Heart right ventricle (tissue), 16 donors: ENCODE results near the gene RPL27A. TPM values are rescaled to one million over a fixed set of nuclear protein-coding genes. Genes with fewer than 3 reads are reported as not detected.

Source experiments
- ATAC-seq, 8 donors: fragments of 200-7000 bp; cut with Tn5 transposase; one replicate each; pipeline ENCODE4 v1.9.1; 2020; ENCODE audit warnings: mild to moderate bottlenecking in 8 of 8, moderate library complexity in 8 of 8, moderate number of reproducible peaks in 1 of 8
- DNase-seq, 2 donors: peaks; one replicate each; pipeline ENCODE4 v3.0.0-alpha.2; 2020
- H3K27ac ChIP-seq, 10 donors: fragments of 200-600 bp; sonication (generic) in 2 of 10; one replicate each; pipeline versions ENCODE4 v1.5.0 to v1.8.0; 2020 to 2022; ENCODE audit warnings: mild to moderate bottlenecking in 3 of 10
- H3K27me3 ChIP-seq, 7 donors: fragments of 200-600 bp; one replicate each; pipeline ENCODE4 v1.8.0; 2021 to 2022; ENCODE audit warnings: mild to moderate bottlenecking in 2 of 7
- H3K36me3 ChIP-seq, 9 donors: fragments of 200-600 bp; sonication (generic) in 1 of 9; one replicate each; pipeline versions ENCODE4 v1.5.0 to v1.8.0; 2020 to 2022; ENCODE audit warnings: mild to moderate bottlenecking in 2 of 9
- H3K4me1 ChIP-seq, 9 donors: fragments of 200-600 bp; sonication (generic) in 1 of 9; one replicate each; pipeline versions ENCODE4 v1.5.0 to v1.8.0; 2020 to 2022; ENCODE audit warnings: mild to moderate bottlenecking in 4 of 9
- H3K4me3 ChIP-seq, 10 donors: fragments of 200-600 bp; sonication (generic) in 2 of 10; one replicate each; pipeline versions ENCODE4 v1.5.0 to v1.8.0; 2020 to 2022; ENCODE audit warnings: mild to moderate bottlenecking in 7 of 10, moderate library complexity in 2 of 10
- H3K9me3 ChIP-seq, 11 donors: fragments of 200-600 bp in 10 of 11; sonication (generic) in 2 of 11; one replicate each; pipeline versions ENCODE4 v1.5.0 to v1.8.0; 2013 to 2022; ENCODE audit warnings: mild to moderate bottlenecking in 2 of 11, control low read depth in 1 of 11, moderate library complexity in 1 of 11
- WGBS, 2 donors: extraction: QIAGEN DNeasy Blood & Tissue Kit; methylation state at CpG; one replicate each; pipeline ENCODE4 v1.1.7; 2013; ENCODE audit warnings: inconsistent platforms in 1 of 2; 5-methylcytosine and 5-hydroxymethylcytosine counted together
- intact Hi-C, 10 donors: fragments of 100-400 bp; cut with DNase I; formaldehyde crosslinking; loops; one replicate each; pipeline versions ENCODE4 v1.11.1 to v1.14.2; 2022
- polyA plus RNA-seq, 2 donors: library from polyadenylated mRNA; stranded (reverse); fragments of 200-250 nt; gene quantifications; one replicate each; pipeline ENCODE4 v1.2.3, GENCODE V29; 2013
- total RNA-seq, 10 donors: library from RNA; stranded (reverse); fragmentation: NEBNext Ultra II Directional in 3 of 10; extraction: Animal tissue kit (Norgen Biotek cat#: 25700) in 3 of 10; gene quantifications; one replicate each; pipeline versions ENCODE4 v1.2.1 to v1.2.4, GENCODE V29; 2021 to 2023
- TF ChIP-seq, protein P1 (sequence below), 9 donors: fragments of 200-600 bp; sonication (generic) in 2 of 9; IDR thresholded peaks; one replicate each; pipeline versions ENCODE4 v1.5.0 to v1.8.0; 2021 to 2022; ENCODE audit warnings: antibody characterized with exemption in 9 of 9, mild to moderate bottlenecking in 5 of 9, moderate library complexity in 1 of 9
- donor health status: Arrhythmogenic right ventricular cardiomyopathy.
- donor health status: ischemic (EF 13 %, LVEDD 7.1; RV severe dilation, severe dysfunction).
- donor health status: healthy with polysubstance abuse.
- donor health status: DM: no; HTN: yes; CAD: no.
- donor health status: DM: no; HTN: no; CAD: no.
- donor health status: ischemic (EF 25% LVEDD 6.9; RV normal size, moderate dysfunction).
- donor health status: ischemic (EF 25% LVEDD 5.7; RV mildly dilated, moderate dysfunction).
- donor health status: healthy.
- donor health status: DM: yes; HTN: yes; CAD: no.
- donor health status: Ischemic cardiomyopathy.
- donor health status: ischemic (EF 35%, LVEDD 5.7; RV mildly dilated, moderate dysfunction).
- donor health status: nonischemic (EF 11% LVEDD 7.7; RV severe dilation, severe dysfunction).
- donor health status: DM: yes; HTN: yes; CAD: no.
- donor health status: PGD.
- donor health status: ischemic (EF 29% LVEDD 5.4; RV normal size, mild dysfunction).
- donor health status: nonischemic (EF 23%, LVEDD 6.1; RV moderate dilation, normal function).

RPL27A gene
- total and polyA plus RNA-seq, 12 donors: 317 to 2,131 (median 429) TPM

DNA sequence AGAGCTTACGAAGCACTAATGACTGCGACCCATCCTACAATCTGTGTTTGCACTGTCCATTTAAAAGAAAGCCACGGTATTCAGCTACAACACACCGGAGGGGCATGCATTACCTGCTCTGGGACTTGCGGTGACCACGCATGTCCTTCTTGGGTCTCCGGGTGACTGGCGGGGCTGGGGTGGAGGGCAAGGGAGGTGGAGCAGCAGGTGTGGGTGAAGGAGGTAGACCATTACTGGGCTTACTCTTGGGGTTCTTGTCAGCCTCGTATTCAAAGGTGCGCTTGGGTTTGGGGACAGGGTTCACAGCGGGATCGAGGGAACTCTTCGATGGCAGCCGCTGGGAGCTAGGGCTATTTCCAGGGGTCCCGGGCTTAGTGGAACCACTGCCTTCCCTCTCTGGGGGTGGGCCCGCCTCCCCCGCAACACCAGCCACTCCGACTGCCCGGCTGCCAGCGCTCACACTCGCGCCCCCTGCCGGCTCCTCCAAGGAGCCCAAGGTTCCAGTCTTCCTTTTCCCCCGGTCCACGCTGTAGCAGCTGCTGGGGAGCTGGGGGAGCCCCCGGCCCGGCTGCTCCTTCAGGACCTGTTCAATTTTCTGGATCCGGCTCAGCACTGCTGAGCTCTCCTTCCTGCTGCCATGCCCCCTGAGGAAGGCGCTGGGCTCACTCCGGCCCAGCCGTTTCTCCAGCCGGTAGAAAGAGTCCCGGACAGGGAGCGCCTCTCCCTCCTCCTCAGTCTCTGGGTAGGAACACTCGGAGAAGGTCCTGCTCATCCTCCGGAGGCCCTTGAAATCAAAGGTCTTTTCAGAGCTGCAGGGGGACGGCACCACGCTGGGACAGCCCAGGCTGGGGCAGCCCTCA lies 47.5 kb downstream of the RPL27A start:
- no peak for DNase-seq
- TF ChIP-seq, protein P1, sequence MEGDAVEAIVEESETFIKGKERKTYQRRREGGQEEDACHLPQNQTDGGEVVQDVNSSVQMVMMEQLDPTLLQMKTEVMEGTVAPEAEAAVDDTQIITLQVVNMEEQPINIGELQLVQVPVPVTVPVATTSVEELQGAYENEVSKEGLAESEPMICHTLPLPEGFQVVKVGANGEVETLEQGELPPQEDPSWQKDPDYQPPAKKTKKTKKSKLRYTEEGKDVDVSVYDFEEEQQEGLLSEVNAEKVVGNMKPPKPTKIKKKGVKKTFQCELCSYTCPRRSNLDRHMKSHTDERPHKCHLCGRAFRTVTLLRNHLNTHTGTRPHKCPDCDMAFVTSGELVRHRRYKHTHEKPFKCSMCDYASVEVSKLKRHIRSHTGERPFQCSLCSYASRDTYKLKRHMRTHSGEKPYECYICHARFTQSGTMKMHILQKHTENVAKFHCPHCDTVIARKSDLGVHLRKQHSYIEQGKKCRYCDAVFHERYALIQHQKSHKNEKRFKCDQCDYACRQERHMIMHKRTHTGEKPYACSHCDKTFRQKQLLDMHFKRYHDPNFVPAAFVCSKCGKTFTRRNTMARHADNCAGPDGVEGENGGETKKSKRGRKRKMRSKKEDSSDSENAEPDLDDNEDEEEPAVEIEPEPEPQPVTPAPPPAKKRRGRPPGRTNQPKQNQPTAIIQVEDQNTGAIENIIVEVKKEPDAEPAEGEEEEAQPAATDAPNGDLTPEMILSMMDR (IDR thresholded peaks at IDR 0.05): no peak
- 89 to 92% methylated on average over 38 of the region's 38 CpGs for whole genome bisulfite sequencing, 2 donors
- H3K27me3 ChIP-seq: no peaks in the 10 kb centered on the region
- no peaks in the 10 kb centered on the region for H3K9me3 ChIP-seq
- intact Hi-C loops: loop anchor here in 1 of 10 donors (5.0 kb wide), 1 partner anchor 82 kb away; a partner anchor contains a TSS
- H3K4me3 ChIP-seq: no peak overlapping the region
- H3K36me3 ChIP-seq: peaks cover 0 to 43% (median 5%) of the 10 kb centered on the region in 9 donors
- peak overlapping the region in 5 of 10 donors; percentile 2 to 80 (median 18) for H3K27ac ChIP-seq
- H3K4me1 ChIP-seq: peaks cover 19 to 75% (median 55%) of the 10 kb centered on the region in 9 donors
- ATAC-seq: no peak

DNA sequence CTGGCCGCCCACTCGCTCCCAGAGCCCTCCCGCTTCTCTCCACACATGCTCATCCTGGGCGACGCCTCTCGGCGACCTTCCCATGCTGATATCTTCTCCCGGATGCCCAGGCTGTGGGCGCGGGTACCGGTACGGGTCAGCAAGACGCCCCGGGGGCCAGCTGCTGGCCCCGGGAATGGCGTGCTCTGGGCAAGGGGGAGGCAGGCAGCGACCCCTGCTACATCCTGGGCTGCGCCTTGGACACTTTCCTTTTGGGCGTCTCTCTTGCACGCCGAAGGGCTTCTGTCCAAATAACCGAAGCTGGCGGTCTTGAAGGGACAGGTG lies 48.1 kb downstream of the RPL27A start:
- H3K4me3 ChIP-seq: no peak overlapping the region
- peak overlapping the region in 4 of 10 donors; percentile 2 to 80 (median 14) for H3K27ac ChIP-seq
- peaks cover 19 to 80% (median 55%) of the 10 kb centered on the region in 9 donors for H3K4me1 ChIP-seq
- no peak for DNase-seq
- TF ChIP-seq, protein P1 (IDR thresholded peaks at IDR 0.05): no peak
- intact Hi-C loops: loop anchor here in 1 of 10 donors (5.0 kb wide), 1 partner anchor 82 kb away; a partner anchor contains a TSS
- no peaks in the 10 kb centered on the region for H3K27me3 ChIP-seq
- no peaks in the 10 kb centered on the region for H3K9me3 ChIP-seq
- peaks cover 0 to 39% (median 5%) of the 10 kb centered on the region in 9 donors for H3K36me3 ChIP-seq
- no peak for ATAC-seq
- WGBS, 2 donors: 94% methylated on average over 23 of the region's 23 CpGs

- peaks cover 17 to 87% (median 51%) of the 10 kb centered on the region in 9 donors for H3K4me1 ChIP-seq
- no peak for DNase-seq
- TF ChIP-seq, protein P1 (IDR thresholded peaks at IDR 0.05): no peak
- intact Hi-C loops: loop anchor here in 1 of 10 donors (5.0 kb wide), 1 partner anchor 81 kb away; a partner anchor contains a TSS
- H3K4me3 ChIP-seq: no peak overlapping the region
- H3K27ac ChIP-seq: peak overlapping the region in 9 of 10 donors; percentile 65 to 84 (median 78)
- ATAC-seq: no peak
- WGBS, 2 donors: 57 to 78% methylated on average over 3 of the region's 3 CpGs
- no peaks in the 10 kb centered on the region for H3K27me3 ChIP-seq
- no peaks in the 10 kb centered on the region for H3K9me3 ChIP-seq
- peaks cover 0 to 34% (median 5%) of the 10 kb centered on the region in 9 donors for H3K36me3 ChIP-seq
These were observed 49.2 kb downstream of the RPL27A start for GRCh38 chr11:8731647-8732323.

DNA sequence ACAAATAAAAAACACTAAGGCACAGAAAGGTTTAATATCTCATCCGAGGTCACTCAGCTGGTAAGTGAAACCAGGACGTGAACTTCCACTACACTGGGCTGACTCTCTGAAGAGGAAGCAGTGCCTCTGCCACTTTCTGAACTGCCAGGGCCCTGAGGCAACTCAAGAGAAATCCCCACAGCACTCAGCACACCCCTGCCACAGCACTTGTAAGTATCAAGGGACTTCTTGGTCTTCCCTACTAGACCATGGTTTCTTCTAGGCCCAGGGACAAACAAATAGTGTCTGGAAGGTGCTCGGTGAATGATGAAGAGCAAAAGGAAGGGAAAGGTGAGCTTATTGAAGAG lies 49.7 kb downstream of the RPL27A start:
- Histone ChIP-seq H3K27ac (peak overlapping the region in 9 of 10 donors; percentile 65 to 84 (median 78)), H3K27me3 (no peaks in the 10 kb centered on the region), H3K36me3 (peaks cover 0 to 34% (median 5%) of the 10 kb centered on the region in 9 donors), H3K4me3 (no peak overlapping the region), H3K4me1 (peaks cover 15 to 82% (median 49%) of the 10 kb centered on the region in 9 donors), H3K9me3 (no peaks in the 10 kb centered on the region)
- 53% methylated on average over 3 of the region's 3 CpGs for WGBS, 2 donors
- no peak for DNase-seq
- TF ChIP-seq, protein P1 (IDR thresholded peaks at IDR 0.05): no peak
- intact Hi-C loops: loop anchor here in 1 of 10 donors (5.0 kb wide), 1 partner anchor 80 kb away; a partner anchor contains a TSS
- peak in 3 of 8 donors; percentile 2 to 32 (median 10) for ATAC-seq
